Spleen (tissue), 13 donors: ENCODE measurements around the gene BIRC6. TPM values are rescaled to one million over a fixed set of nuclear protein-coding genes. Genes with fewer than 3 reads are reported as not detected.
"Not testable (repeated sequence)": the region's sequence is repeated elsewhere in the genome, so short reads cannot be mapped to it uniquely, and the experiment has no call there.

Experiments
- DNase-seq: peaks from one replicate; pipeline ENCODE4 v3.0.0-alpha.2; 2020
- H3K27ac ChIP-seq, 8 donors: fragments of 200-600 bp; sonication (generic) in 7 of 8; 1 replicate in 4 of 8; 2 replicates in 4 of 8; pipeline versions ENCODE4 v1.5.0 to v1.8.0; 2016 to 2021; ENCODE audit warnings: inconsistent platforms in 4 of 8, mild to moderate bottlenecking in 4 of 8, moderate library complexity in 1 of 8
- H3K27me3 ChIP-seq, 7 donors: fragments of 200-600 bp; sonication (generic) in 6 of 7; replicated peaks in 1 of 7; 1 replicate in 4 of 7; 2 replicates in 3 of 7; pipeline versions ENCODE4 v1.5.0 to v1.8.0; 2016 to 2021; ENCODE audit warnings: inconsistent platforms in 3 of 7, mild to moderate bottlenecking in 1 of 7
- H3K36me3 ChIP-seq, 6 donors: fragments of 200-600 bp; sonication (generic) in 5 of 6; 1 replicate in 4 of 6; 2 replicates in 2 of 6; pipeline versions ENCODE4 v1.5.0 to v1.8.0; 2016 to 2021; ENCODE audit warnings: inconsistent platforms in 2 of 6
- H3K4me1 ChIP-seq, 6 donors: fragments of 200-600 bp; sonication (generic) in 5 of 6; 1 replicate in 3 of 6; 2 replicates in 3 of 6; pipeline versions ENCODE4 v1.5.0 to v1.8.0; 2016 to 2021; ENCODE audit warnings: inconsistent platforms in 3 of 6
- H3K4me3 ChIP-seq, 8 donors: fragments of 200-600 bp; sonication (generic) in 7 of 8; 1 replicate in 4 of 8; 2 replicates in 4 of 8; pipeline versions ENCODE4 v1.5.0 to v1.8.0; 2016 to 2021; ENCODE audit warnings: inconsistent platforms in 4 of 8, mild to moderate bottlenecking in 4 of 8, moderate library complexity in 2 of 8
- H3K9me3 ChIP-seq, 8 donors: fragments of 200-600 bp; sonication (generic) in 7 of 8; 1 replicate in 4 of 8; 2 replicates in 4 of 8; pipeline versions ENCODE4 v1.5.0 to v1.8.0; 2016 to 2021; ENCODE audit warnings: inconsistent platforms in 4 of 8
- CTCF ChIP-seq, 11 experiments: fragments of 200-600 bp in 7 of 11; fragments of 450-650 bp in 4 of 11; sonication (generic) in 4 of 11; IDR thresholded peaks in 8 of 11; conservative IDR thresholded peaks in 3 of 11; 1 replicate in 7 of 11; 2 replicates in 4 of 11; pipeline versions ENCODE4 v1.4.0 to v1.8.0; 2016 to 2021; ENCODE audit warnings: antibody characterized with exemption in 11 of 11, inconsistent platforms in 4 of 11, mild to moderate bottlenecking in 1 of 11
- POLR2A ChIP-seq, 3 donors: fragments of 450-650 bp; IDR thresholded peaks; one replicate each; pipeline ENCODE4 v1.5.1; 2017; ENCODE audit warnings: antibody characterized with exemption in 3 of 3, mild to moderate bottlenecking in 1 of 3
- POLR2AphosphoS5 ChIP-seq, 3 donors: sonication (generic); formaldehyde crosslinking; IDR thresholded peaks; one replicate each; pipeline ENCODE4 v1.5.1; 2017; ENCODE audit warnings: antibody characterized with exemption in 3 of 3
- WGBS, 5 donors: extraction: QIAGEN DNeasy Blood & Tissue Kit in 3 of 5; methylation state at CpG; one replicate each; pipeline versions ENCODE4 v1.1.5 to v1.1.7; 2013 to 2018; 5-methylcytosine and 5-hydroxymethylcytosine counted together
- intact Hi-C: fragments of 100-400 bp; cut with DNase I; formaldehyde crosslinking; loops from one replicate; pipeline ENCODE4 v1.15.0; 2023; ENCODE audit warnings: low total_unique reads
- long read RNA-seq, 2 donors: transcript quantifications; one replicate each; lab custom pipeline, GENCODE V29; 2026
- polyA plus RNA-seq, 3 donors: library from polyadenylated mRNA; stranded (reverse); fragments of 200-250 nt; gene quantifications; one replicate each; pipeline ENCODE4 v1.2.1, GENCODE V29; 2013
- total RNA-seq, 7 donors: library from RNA; depleted of rRNA in 3 of 7; stranded (reverse); fragments of >200 nt in 3 of 7; fragmentation: NEBNext Ultra II Directional in 4 of 7; extraction: Animal tissue kit (Norgen Biotek cat#: 25700) in 4 of 7; gene quantifications; one replicate each; pipeline versions ENCODE4 v1.1.0 to v1.2.1, GENCODE V29; 2016 to 2021
- donor health status: healthy with polysubstance abuse.
- donor health status: DM: no; HTN: no; CAD: no; lungs with moderate emphysema.
- donor health status: DM: no; HTN: no; CAD: no.
- donor health status: Bipolar disorder and iron deficiency.
- donor health status: healthy.
- donor health status: DM: no; HTN: no; CAD: no.
- donor health status: DM: yes; HTN: yes; CAD: no.

Gene BIRC6
- 100 to 1,000 TPM; 138 to 226 (median 195) TPM for total RNA-seq
- polyA plus RNA-seq, result 10 to 100 TPM; 17.8 to 18.5 (median 18.3) TPM
- long read RNA-seq, donor 1, full-length matches to known transcripts, result 2 of 18 reads
- long read RNA-seq, donor 1, partial matches to known transcripts, result 16 of 18 reads
- long read RNA-seq, donor 1, other reads (novel, unspliced or antisense), result 0 of 18 reads
- long read RNA-seq, donor 2, result 0 reads

GRCh38 chr2:32356681-32357317, at the start of gene BIRC6:
Gene BIRC6 (plus strand): TSS chr2:32357023. CDS start chr2:32357162, 139 bp downstream.
- 0 to 1% (median 1%) methylated on average over 55 to 76 of the region's 76 CpGs for WGBS, 5 donors
- Histone ChIP-seq H3K36me3 (peaks cover 0 to 11% (median 0%) of the 10 kb centered on the region in 6 donors), H3K27me3 (no peaks in the 10 kb centered on the region), H3K4me1 (peaks cover 14 to 48% (median 43%) of the 10 kb centered on the region in 6 donors), H3K27ac (peak within 1 kb of the TSS; percentile 97 to 99 (median 98)), H3K9me3 (no peaks in the 10 kb centered on the region), H3K4me3 (peak within 1 kb of the TSS; percentile 90 to 99 (median 96))
- TF ChIP-seq CTCF (IDR thresholded peaks at IDR 0.05 in 8 of 11, conservative IDR thresholded peaks at IDR 0.05 in 3 of 11) (peak in 6 of 11 experiments; percentile 25 to 49 (median 35)), POLR2A (IDR thresholded peaks at IDR 0.05) (peak; percentile 19 to 73 (median 32)), POLR2AphosphoS5 (IDR thresholded peaks at IDR 0.05) (peak; percentile 95 to 97 (median 97))
- DNase-seq, result peak; percentile 100
- intact Hi-C loops, result no loop called here

GRCh38 chr2:32310577-32310976, 46.2 kb upstream of the BIRC6 start:
- TF ChIP-seq POLR2AphosphoS5 (IDR thresholded peaks at IDR 0.05), result no peak
- no peak for TF ChIP-seq CTCF (IDR thresholded peaks at IDR 0.05 in 8 of 11, conservative IDR thresholded peaks at IDR 0.05 in 3 of 11)
- TF ChIP-seq POLR2A (IDR thresholded peaks at IDR 0.05), result no peak
- Histone ChIP-seq H3K9me3 (no peaks in the 10 kb centered on the region), H3K27me3 (no peaks in the 10 kb centered on the region), H3K4me1 (no peaks in the 10 kb centered on the region), H3K36me3 (peaks cover 0 to 88% (median 28%) of the 10 kb centered on the region in 6 donors), H3K4me3 (no peak overlapping the region), H3K27ac (no peak overlapping the region)
- DNase-seq, result no peak
- intact Hi-C loops, result no loop called here
- 91 to 98% (median 94%) methylated on average over 7 of the region's 7 CpGs for WGBS, 5 donors

- WGBS, 5 donors, result 91 to 98% (median 94%) methylated on average over 1 of the region's 1 CpG
- no peak overlapping the region for H3K27ac ChIP-seq
- intact Hi-C loops, result no loop called here
These were observed 41.9 kb upstream of the BIRC6 start for GRCh38 chr2:32314886-32315285.

GRCh38 chr2:32328679-32329078, 28.1 kb upstream of the BIRC6 start:
- H3K36me3 ChIP-seq, H3K27me3 ChIP-seq, H3K9me3 ChIP-seq, H3K27ac ChIP-seq, H3K4me3 ChIP-seq, intact Hi-C loops, H3K4me1 ChIP-seq: not testable (repeated sequence)
- WGBS, 5 donors, result 90 to 100% (median 93%) methylated on average over 1 of the region's 1 CpG
- DNase-seq, result peak; percentile 2

More at GRCh38 chr2:32314886-32315285, 41.9 kb upstream of the BIRC6 start:
- Histone ChIP-seq H3K36me3 (peaks cover 0 to 52% (median 11%) of the 10 kb centered on the region in 6 donors), H3K4me1 (no peaks in the 10 kb centered on the region), H3K9me3 (no peaks in the 10 kb centered on the region), H3K4me3 (no peak overlapping the region), H3K27me3 (no peaks in the 10 kb centered on the region)
- no peak for TF ChIP-seq CTCF (IDR thresholded peaks at IDR 0.05 in 8 of 11, conservative IDR thresholded peaks at IDR 0.05 in 3 of 11)
- no peak for TF ChIP-seq POLR2A (IDR thresholded peaks at IDR 0.05)
- no peak for TF ChIP-seq POLR2AphosphoS5 (IDR thresholded peaks at IDR 0.05)
- DNase-seq, result no peak

GRCh38 chr2:32329180-32329980, 27.4 kb upstream of the BIRC6 start:
- H3K4me3 ChIP-seq, H3K27ac ChIP-seq, intact Hi-C loops, H3K27me3 ChIP-seq, H3K36me3 ChIP-seq, H3K4me1 ChIP-seq, H3K9me3 ChIP-seq: not testable (repeated sequence)
- DNase-seq, result peak; percentile 23
- 90 to 96% (median 94%) methylated on average over 14 of the region's 14 CpGs for WGBS, 5 donors
